CD14-positive monocyte (primary cell): Measurements from ENCODE around the gene IL1A. TPM values are rescaled to one million over a fixed set of nuclear protein-coding genes. Genes with fewer than 3 reads are reported as not detected.

Experiments
- DNase-seq, 3 donors: peaks; one replicate each; pipeline ENCODE4 v3.0.0-alpha.2; 2011 to 2022
- H2AFZ ChIP-seq: 2 replicates; pipeline ENCODE4 v1.6.0; 2012; ENCODE audit warnings: mild to moderate bottlenecking, low read depth, low read length, inconsistent platforms; ENCODE audit not compliant: insufficient read depth, poor library complexity, severe bottlenecking
- H3K27ac ChIP-seq, 2 donors: 1 replicate in 1 of 2; 2 replicates in 1 of 2; pipeline ENCODE4 v1.5.1; 2012 to 2013; ENCODE audit warnings: low read length in 2 of 2, control low read depth in 1 of 2, inconsistent platforms in 1 of 2, low read depth in 1 of 2, mild to moderate bottlenecking in 1 of 2
- H3K27me3 ChIP-seq, 2 donors: one replicate each; pipeline versions ENCODE4 v1.6.0 to v1.6.1; 2011 to 2013; ENCODE audit warnings: low read length in 2 of 2; ENCODE audit not compliant: control insufficient read depth in 2 of 2, insufficient read depth in 2 of 2
- H3K36me3 ChIP-seq, 2 donors: replicated peaks in 1 of 2; 1 replicate in 1 of 2; 2 replicates in 1 of 2; pipeline versions ENCODE4 v1.5.1 to v1.6.1; 2012 to 2013; ENCODE audit warnings: low read length in 2 of 2, control low read depth in 1 of 2, inconsistent platforms in 1 of 2, mild to moderate bottlenecking in 1 of 2; ENCODE audit not compliant: insufficient read depth in 2 of 2, control insufficient read depth in 1 of 2
- H3K4me1 ChIP-seq, 2 donors: 1 replicate in 1 of 2; 2 replicates in 1 of 2; pipeline versions ENCODE4 v1.5.1 to v1.6.1; 2012 to 2013; ENCODE audit warnings: low read length in 2 of 2, control low read depth in 1 of 2, inconsistent platforms in 1 of 2, mild to moderate bottlenecking in 1 of 2, moderate library complexity in 1 of 2; ENCODE audit not compliant: insufficient read depth in 2 of 2, control insufficient read depth in 1 of 2
- H3K4me2 ChIP-seq: replicated peaks from 2 replicates; pipeline ENCODE3; 2012; ENCODE audit warnings: low read length, moderate library complexity, mild to moderate bottlenecking; ENCODE audit not compliant: poor library complexity, severe bottlenecking; ENCODE audit errors: extremely low read depth
- H3K4me3 ChIP-seq, 3 experiments: fragments of 200-600 bp in 1 of 3; sonication (generic) in 1 of 3; replicated peaks in 1 of 3; 1 replicate in 2 of 3; 2 replicates in 1 of 3; pipeline ENCODE4 v1.5.1; 2011 to 2013; ENCODE audit warnings: low read length in 3 of 3, mild to moderate bottlenecking in 3 of 3, control low read depth in 2 of 3, low read depth in 2 of 3, inconsistent platforms in 1 of 3, moderate library complexity in 1 of 3
- H3K79me2 ChIP-seq: 2 replicates; pipeline ENCODE4 v1.6.0; 2012; ENCODE audit warnings: mild to moderate bottlenecking, control low read depth, inconsistent platforms, low read length, moderate library complexity; ENCODE audit not compliant: insufficient read depth
- H3K9ac ChIP-seq: 2 replicates; pipeline ENCODE4 v1.6.0; 2017; ENCODE audit warnings: low read length, mild to moderate bottlenecking; ENCODE audit not compliant: insufficient read depth, poor library complexity, severe bottlenecking
- H3K9me3 ChIP-seq, 2 donors: replicated peaks in 1 of 2; 1 replicate in 1 of 2; 2 replicates in 1 of 2; pipeline versions ENCODE4 v1.5.1 to v1.6.1; 2012 to 2013; ENCODE audit warnings: low read length in 2 of 2, control low read depth in 1 of 2; ENCODE audit not compliant: control insufficient read depth in 1 of 2, insufficient read depth in 1 of 2
- H4K20me1 ChIP-seq: 2 replicates; pipeline ENCODE4 v1.6.0; 2012; ENCODE audit warnings: mild to moderate bottlenecking, low read length, control low read depth, moderate library complexity; ENCODE audit not compliant: insufficient read depth
- H3K27ac Mint-ChIP-seq, 7 donors: one replicate each; pipeline ENCODE4 v1.8.0; 2020; ENCODE audit warnings: mild to moderate bottlenecking in 7 of 7, mixed read lengths in 7 of 7, moderate library complexity in 6 of 7, inconsistent platforms in 2 of 7
- H3K27me3 Mint-ChIP-seq, 3 donors: one replicate each; pipeline ENCODE4 v1.8.0; 2021 to 2022; ENCODE audit warnings: low read depth in 3 of 3, mild to moderate bottlenecking in 3 of 3, mixed read lengths in 3 of 3, moderate library complexity in 3 of 3, inconsistent platforms in 1 of 3
- H3K36me3 Mint-ChIP-seq, 2 donors: one replicate each; pipeline ENCODE4 v1.8.0; 2020; ENCODE audit warnings: mixed read lengths in 2 of 2, inconsistent platforms in 1 of 2, mild to moderate bottlenecking in 1 of 2
- H3K4me1 Mint-ChIP-seq: one replicate; pipeline ENCODE4 v1.8.0; 2020; ENCODE audit warnings: mild to moderate bottlenecking, mixed read lengths
- H3K4me3 Mint-ChIP-seq, 2 donors: one replicate each; pipeline ENCODE4 v1.8.0; 2020; ENCODE audit warnings: mild to moderate bottlenecking in 2 of 2, mixed read lengths in 2 of 2, moderate library complexity in 1 of 2
- H3K9me3 Mint-ChIP-seq, 7 donors: one replicate each; pipeline ENCODE4 v1.8.0; 2020 to 2022; ENCODE audit warnings: mixed read lengths in 7 of 7, mild to moderate bottlenecking in 6 of 7, moderate library complexity in 6 of 7, inconsistent platforms in 2 of 7
- WGBS: methylation state at CpG from one replicate; pipeline ENCODE4 v1.1.5; 2013; ENCODE audit warnings: missing lambda C conversion rate; ENCODE audit not compliant: insufficient coverage; 5-methylcytosine and 5-hydroxymethylcytosine counted together
- intact Hi-C, 2 donors: fragments of 100-400 bp; cut with micrococcal nuclease; formaldehyde crosslinking; loops; one replicate each; pipeline versions ENCODE4 v1.15.0 to v1.15.1; 2023
- polyA plus RNA-seq, 3 donors: library from polyadenylated mRNA; depleted of rRNA in 1 of 3; unstranded in 2 of 3; stranded (reverse) in 1 of 3; fragments of 300-500 nt in 2 of 3; fragments of >200 nt in 1 of 3; fragmentation: Illumina TruSeq in 2 of 3; gene quantifications; 1 replicate in 2 of 3; 2 replicates in 1 of 3; pipeline ENCODE4 v1.2.3, GENCODE V29; 2012 to 2021
- TF ChIP-seq, protein P1 (sequence below): fragments of 200-600 bp; IDR thresholded peaks from one replicate; pipeline ENCODE4 v1.8.0; 2022; ENCODE audit warnings: antibody characterized with exemption, mild to moderate bottlenecking

IL1A gene
- polyA plus RNA-seq, 3 donors = 0.26 to 0.83 TPM; not detected in 1

DNA sequence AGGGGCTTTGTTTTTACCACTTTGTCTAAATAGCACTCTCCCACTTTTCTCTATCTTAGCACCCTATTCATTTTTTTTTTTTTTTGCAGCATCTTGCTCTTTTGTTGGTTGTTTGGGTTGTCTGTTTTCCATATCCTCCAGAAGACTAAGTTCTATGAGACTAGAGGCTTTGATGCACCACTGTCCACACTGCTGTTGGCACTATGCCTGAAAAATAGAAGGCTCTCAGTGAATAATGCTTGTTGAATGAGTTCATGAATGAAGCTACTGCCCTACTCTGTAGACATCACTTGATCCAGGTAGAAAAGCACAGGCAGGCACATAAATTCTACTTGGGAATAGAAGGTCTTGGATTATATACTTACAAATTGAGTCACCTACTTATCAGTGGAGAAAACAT lies 7.3 kb downstream of the IL1A start:
- peaks cover 0 to 7% (median 0%) of the 10 kb centered on the region in 3 donors for H3K27me3 Mint-ChIP-seq
- Histone ChIP-seq H3K4me3 (no peak overlapping the region), H3K4me1 (peaks cover 10 to 12% of the 10 kb centered on the region in 2 donors), H3K79me2 (no peaks in the 10 kb centered on the region), H2AFZ (no peak overlapping the region), H3K27ac (no peak overlapping the region), H3K9ac (no peak overlapping the region), H4K20me1 (no peaks in the 10 kb centered on the region), H3K9me3 (no peaks in the 10 kb centered on the region), H3K27me3 (no peaks in the 10 kb centered on the region), H3K4me2 (no peak overlapping the region), H3K36me3 (no peaks in the 10 kb centered on the region)
- intact Hi-C loops = no loop called here
- peak overlapping the region in 1 of 2 donors; percentile 58 for H3K4me3 Mint-ChIP-seq
- TF ChIP-seq, protein P1, sequence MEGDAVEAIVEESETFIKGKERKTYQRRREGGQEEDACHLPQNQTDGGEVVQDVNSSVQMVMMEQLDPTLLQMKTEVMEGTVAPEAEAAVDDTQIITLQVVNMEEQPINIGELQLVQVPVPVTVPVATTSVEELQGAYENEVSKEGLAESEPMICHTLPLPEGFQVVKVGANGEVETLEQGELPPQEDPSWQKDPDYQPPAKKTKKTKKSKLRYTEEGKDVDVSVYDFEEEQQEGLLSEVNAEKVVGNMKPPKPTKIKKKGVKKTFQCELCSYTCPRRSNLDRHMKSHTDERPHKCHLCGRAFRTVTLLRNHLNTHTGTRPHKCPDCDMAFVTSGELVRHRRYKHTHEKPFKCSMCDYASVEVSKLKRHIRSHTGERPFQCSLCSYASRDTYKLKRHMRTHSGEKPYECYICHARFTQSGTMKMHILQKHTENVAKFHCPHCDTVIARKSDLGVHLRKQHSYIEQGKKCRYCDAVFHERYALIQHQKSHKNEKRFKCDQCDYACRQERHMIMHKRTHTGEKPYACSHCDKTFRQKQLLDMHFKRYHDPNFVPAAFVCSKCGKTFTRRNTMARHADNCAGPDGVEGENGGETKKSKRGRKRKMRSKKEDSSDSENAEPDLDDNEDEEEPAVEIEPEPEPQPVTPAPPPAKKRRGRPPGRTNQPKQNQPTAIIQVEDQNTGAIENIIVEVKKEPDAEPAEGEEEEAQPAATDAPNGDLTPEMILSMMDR = no peak
- peaks cover 0 to 1% (median 0%) of the 10 kb centered on the region in 7 donors for H3K9me3 Mint-ChIP-seq
- peak overlapping the region in 1 of 7 donors; percentile 1 for H3K27ac Mint-ChIP-seq
- H3K36me3 Mint-ChIP-seq = peaks cover 2 to 5% of the 10 kb centered on the region in 2 donors
- no peak for DNase-seq
- peaks cover 15% of the 10 kb centered on the region for H3K4me1 Mint-ChIP-seq

DNA sequence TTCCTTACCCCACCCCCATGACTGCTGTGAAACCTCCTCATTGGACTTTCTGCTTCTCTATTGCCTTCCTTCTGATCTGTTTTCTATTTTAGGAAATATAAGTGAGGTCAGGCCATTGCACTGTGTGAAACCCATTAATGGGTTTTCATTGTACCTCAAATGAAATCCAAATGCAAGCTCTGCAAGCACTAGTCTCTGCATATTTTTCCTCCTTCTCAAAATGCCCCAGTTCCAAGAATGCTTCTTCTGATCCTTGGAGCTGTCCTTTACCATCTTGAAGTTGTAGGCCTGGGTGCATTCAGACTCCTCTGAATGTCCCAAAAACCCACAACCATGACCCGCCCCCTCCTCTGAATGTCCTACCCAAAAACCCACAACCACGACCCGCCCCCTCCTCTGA lies 8.2 kb downstream of the IL1A start:
- Mint-ChIP-seq H3K27me3 (peaks cover 0 to 7% (median 0%) of the 10 kb centered on the region in 3 donors), H3K27ac (no peak overlapping the region), H3K4me3 (no peak overlapping the region), H3K9me3 (peaks cover 0 to 1% (median 0%) of the 10 kb centered on the region in 7 donors), H3K36me3 (peaks cover 0 to 5% of the 10 kb centered on the region in 2 donors), H3K4me1 (peaks cover 18% of the 10 kb centered on the region)
- Histone ChIP-seq H4K20me1 (no peaks in the 10 kb centered on the region), H3K79me2 (no peaks in the 10 kb centered on the region), H3K4me3 (no peak overlapping the region), H3K4me1 (peaks cover 15 to 16% of the 10 kb centered on the region in 2 donors), H3K9me3 (no peaks in the 10 kb centered on the region), H3K27me3 (no peaks in the 10 kb centered on the region), H3K9ac (no peak overlapping the region), H3K36me3 (no peaks in the 10 kb centered on the region), H2AFZ (no peak overlapping the region), H3K4me2 (no peak overlapping the region), H3K27ac (no peak overlapping the region)
- TF ChIP-seq, protein P1 = no peak
- intact Hi-C loops = no loop called here
- no CpG with 5 or more reads among the region's 3 CpGs for WGBS
- DNase-seq = no peak
